Lung (tissue), 12 donors: ENCODE results near the gene CEP72. TPM values are rescaled to one million over a fixed set of nuclear protein-coding genes. Genes with fewer than 3 reads are reported as not detected.

ENCODE experiments used
- ATAC-seq: fragments of 200-7000 bp; cut with Tn5 transposase; one replicate; pipeline ENCODE4 v1.9.1; 2020; ENCODE audit warnings: moderate number of reproducible peaks; ENCODE audit not compliant: insufficient read depth, low FRiP score
- DNase-seq, 3 donors: peaks; one replicate each; pipeline ENCODE4 v3.0.0-alpha.2; 2013 to 2017
- H3K27ac ChIP-seq, 2 donors: one replicate each; pipeline ENCODE4 v1.5.1; 2013; ENCODE audit warnings: mild to moderate bottlenecking in 2 of 2, moderate library complexity in 2 of 2, control low read depth in 1 of 2, inconsistent platforms in 1 of 2, low read depth in 1 of 2, low read length in 1 of 2
- H3K27me3 ChIP-seq, 3 donors: one replicate each; pipeline ENCODE4 v1.5.1; 2013; ENCODE audit warnings: low read length in 2 of 3; ENCODE audit not compliant: control insufficient read depth in 3 of 3, insufficient read depth in 3 of 3
- H3K36me3 ChIP-seq, 4 donors: one replicate each; pipeline ENCODE4 v1.5.1; 2013; ENCODE audit warnings: low read length in 4 of 4, mild to moderate bottlenecking in 1 of 4, moderate library complexity in 1 of 4; ENCODE audit not compliant: control insufficient read depth in 4 of 4, insufficient read depth in 4 of 4
- H3K4me1 ChIP-seq, 5 donors: one replicate each; pipeline ENCODE4 v1.5.1; 2013; ENCODE audit warnings: low read length in 5 of 5, mild to moderate bottlenecking in 2 of 5, moderate library complexity in 1 of 5; ENCODE audit not compliant: control insufficient read depth in 5 of 5, insufficient read depth in 5 of 5
- H3K4me3 ChIP-seq: one replicate; pipeline ENCODE4 v1.5.1; 2013; ENCODE audit warnings: mild to moderate bottlenecking, control low read depth, moderate library complexity
- H3K9ac ChIP-seq, 2 donors: one replicate each; pipeline ENCODE4 v1.5.1; 2013; ENCODE audit warnings: low read length in 2 of 2, control low read depth in 1 of 2; ENCODE audit not compliant: insufficient read depth in 1 of 2
- H3K9me3 ChIP-seq, 4 donors: one replicate each; pipeline ENCODE4 v1.5.1; 2013; ENCODE audit warnings: low read length in 3 of 4, mild to moderate bottlenecking in 1 of 4, moderate library complexity in 1 of 4; ENCODE audit not compliant: control insufficient read depth in 4 of 4, insufficient read depth in 3 of 4
- WGBS, 2 donors: extraction: QIAGEN DNeasy Blood & Tissue Kit; methylation state at CpG; one replicate each; pipeline ENCODE4 v1.1.7; 2013; 5-methylcytosine and 5-hydroxymethylcytosine counted together
- polyA plus RNA-seq, 2 donors: library from polyadenylated mRNA; stranded (reverse); fragments of 200-250 nt; gene quantifications; one replicate each; pipeline ENCODE4 v1.2.1, GENCODE V29; 2013
- total RNA-seq, 2 donors: library from RNA; depleted of rRNA in 1 of 2; stranded (reverse); fragments of >200 nt in 1 of 2; gene quantifications; one replicate each; pipeline ENCODE4 v1.2.1, GENCODE V29; 2014 to 2021
- TF ChIP-seq, protein P1 (sequence below): IDR thresholded peaks from 2 replicates; pipeline ENCODE4 v1.5.1; 2012; ENCODE audit warnings: mild to moderate bottlenecking; ENCODE audit errors: control extremely low read depth, extremely low read depth
- donor health status: control.
- donor health status: control.
- donor health status: Bipolar disorder and iron deficiency.
- donor health status: healthy.
- donor health status: DM: yes; HTN: yes; CAD: no.

CEP72 gene
- total and polyA plus RNA-seq, 4 donors: 3.1 to 12.1 (median 6.0) TPM

- Histone ChIP-seq H3K27ac (no peak overlapping the region), H3K4me1 (no peaks in the 10 kb centered on the region), H3K4me3 (no peak overlapping the region), H3K36me3 (peaks cover 7 to 32% (median 15%) of the 10 kb centered on the region in 4 donors), H3K27me3 (no peaks in the 10 kb centered on the region), H3K9ac (no peak overlapping the region), H3K9me3 (peaks cover 0 to 9% (median 0%) of the 10 kb centered on the region in 4 donors)
- DNase-seq (peak in 2 of 3 donors; percentile 13 to 22), ATAC-seq (no peak)
- 87 to 89% methylated on average over 20 of the region's 20 CpGs for WGBS, 2 donors
- TF ChIP-seq, protein P1, sequence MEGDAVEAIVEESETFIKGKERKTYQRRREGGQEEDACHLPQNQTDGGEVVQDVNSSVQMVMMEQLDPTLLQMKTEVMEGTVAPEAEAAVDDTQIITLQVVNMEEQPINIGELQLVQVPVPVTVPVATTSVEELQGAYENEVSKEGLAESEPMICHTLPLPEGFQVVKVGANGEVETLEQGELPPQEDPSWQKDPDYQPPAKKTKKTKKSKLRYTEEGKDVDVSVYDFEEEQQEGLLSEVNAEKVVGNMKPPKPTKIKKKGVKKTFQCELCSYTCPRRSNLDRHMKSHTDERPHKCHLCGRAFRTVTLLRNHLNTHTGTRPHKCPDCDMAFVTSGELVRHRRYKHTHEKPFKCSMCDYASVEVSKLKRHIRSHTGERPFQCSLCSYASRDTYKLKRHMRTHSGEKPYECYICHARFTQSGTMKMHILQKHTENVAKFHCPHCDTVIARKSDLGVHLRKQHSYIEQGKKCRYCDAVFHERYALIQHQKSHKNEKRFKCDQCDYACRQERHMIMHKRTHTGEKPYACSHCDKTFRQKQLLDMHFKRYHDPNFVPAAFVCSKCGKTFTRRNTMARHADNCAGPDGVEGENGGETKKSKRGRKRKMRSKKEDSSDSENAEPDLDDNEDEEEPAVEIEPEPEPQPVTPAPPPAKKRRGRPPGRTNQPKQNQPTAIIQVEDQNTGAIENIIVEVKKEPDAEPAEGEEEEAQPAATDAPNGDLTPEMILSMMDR: no peak
Measured at GRCh38 chr5:633501-633955, 21.4 kb downstream of the CEP72 start.

DNA sequence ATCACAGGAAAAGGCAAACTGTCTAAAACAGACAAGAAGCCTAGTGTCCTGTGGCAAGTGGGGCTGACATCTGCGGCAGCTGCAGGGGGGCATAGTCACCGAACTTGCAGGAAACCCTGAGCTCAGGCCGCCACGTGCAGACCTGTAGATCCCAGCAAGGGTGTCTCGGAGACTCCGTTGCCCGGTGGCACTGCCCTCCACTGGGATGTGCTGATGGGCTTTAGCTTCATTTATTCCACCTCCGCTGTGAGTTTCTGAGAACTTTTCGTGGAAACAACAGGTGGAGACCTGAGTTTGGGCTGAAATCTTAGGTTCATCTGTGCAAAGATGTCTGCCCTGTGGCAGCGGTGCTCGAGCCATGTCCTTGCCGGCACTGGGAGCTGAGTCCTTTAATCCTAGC, 22.1 kb downstream of the CEP72 start:
- H3K9me3 ChIP-seq: peaks cover 0 to 10% (median 0%) of the 10 kb centered on the region in 4 donors
- DNase-seq: no peak
- H3K4me1 ChIP-seq: no peaks in the 10 kb centered on the region
- H3K36me3 ChIP-seq: peaks cover 7 to 36% (median 15%) of the 10 kb centered on the region in 4 donors
- no peak overlapping the region for H3K4me3 ChIP-seq
- TF ChIP-seq, protein P1: no peak
- H3K9ac ChIP-seq: no peak overlapping the region
- H3K27me3 ChIP-seq: no peaks in the 10 kb centered on the region
- 96 to 97% methylated on average over 12 of the region's 12 CpGs for WGBS, 2 donors
- ATAC-seq: no peak
- no peak overlapping the region for H3K27ac ChIP-seq

GRCh38 chr5:635306-636055, 23.3 kb downstream of the CEP72 start:
- no peak for ATAC-seq
- Histone ChIP-seq H3K9ac (no peak overlapping the region), H3K36me3 (peaks cover 7 to 47% (median 16%) of the 10 kb centered on the region in 4 donors), H3K27ac (no peak overlapping the region), H3K4me3 (no peak overlapping the region), H3K27me3 (no peaks in the 10 kb centered on the region), H3K4me1 (no peaks in the 10 kb centered on the region), H3K9me3 (peaks cover 0 to 10% (median 0%) of the 10 kb centered on the region in 4 donors)
- no peak for DNase-seq
- WGBS, 2 donors: 94 to 98% methylated on average over 18 of the region's 18 CpGs
- TF ChIP-seq, protein P1: no peak
